Upper lobe of left lung (tissue), 4 donors: ENCODE measurements around the gene UXT.

Experiments used
- POLR2A ChIP-seq, 4 donors: fragments of 450-650 bp; IDR thresholded peaks; one replicate each; pipeline ENCODE4 v1.5.1; 2016 to 2017; ENCODE audit warnings: antibody characterized with exemption in 4 of 4, mild to moderate bottlenecking in 2 of 4
- TF ChIP-seq, protein P1 (sequence below), 6 experiments: fragments of 450-650 bp in 4 of 6; fragments of 200-600 bp in 2 of 6; sonication (generic) in 2 of 6; IDR thresholded peaks; one replicate each; pipeline ENCODE4 v1.5.1; 2016 to 2019; ENCODE audit warnings: antibody characterized with exemption in 6 of 6

DNA sequence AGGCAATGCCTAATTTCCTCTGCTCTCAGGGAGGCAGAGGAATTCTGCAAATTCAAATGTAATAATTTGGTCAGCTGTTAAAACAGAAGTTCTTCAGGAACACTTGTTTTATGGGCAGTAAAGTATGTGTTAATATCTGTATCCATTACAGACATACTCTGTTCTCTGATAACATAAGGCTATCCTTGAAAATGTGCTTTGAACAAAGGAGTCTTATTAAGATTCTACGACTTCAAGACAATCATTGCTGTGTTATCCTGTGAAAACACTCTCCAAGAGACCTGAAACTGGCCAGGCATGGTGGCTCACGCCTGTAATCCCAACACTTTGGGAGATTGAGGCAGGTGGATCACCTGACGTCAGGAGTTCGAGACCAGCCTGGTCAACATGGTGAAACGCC, 27.3 kb downstream of the UXT start:
- TF ChIP-seq POLR2A (IDR thresholded peaks at IDR 0.05), result no peak
- TF ChIP-seq, protein P1, sequence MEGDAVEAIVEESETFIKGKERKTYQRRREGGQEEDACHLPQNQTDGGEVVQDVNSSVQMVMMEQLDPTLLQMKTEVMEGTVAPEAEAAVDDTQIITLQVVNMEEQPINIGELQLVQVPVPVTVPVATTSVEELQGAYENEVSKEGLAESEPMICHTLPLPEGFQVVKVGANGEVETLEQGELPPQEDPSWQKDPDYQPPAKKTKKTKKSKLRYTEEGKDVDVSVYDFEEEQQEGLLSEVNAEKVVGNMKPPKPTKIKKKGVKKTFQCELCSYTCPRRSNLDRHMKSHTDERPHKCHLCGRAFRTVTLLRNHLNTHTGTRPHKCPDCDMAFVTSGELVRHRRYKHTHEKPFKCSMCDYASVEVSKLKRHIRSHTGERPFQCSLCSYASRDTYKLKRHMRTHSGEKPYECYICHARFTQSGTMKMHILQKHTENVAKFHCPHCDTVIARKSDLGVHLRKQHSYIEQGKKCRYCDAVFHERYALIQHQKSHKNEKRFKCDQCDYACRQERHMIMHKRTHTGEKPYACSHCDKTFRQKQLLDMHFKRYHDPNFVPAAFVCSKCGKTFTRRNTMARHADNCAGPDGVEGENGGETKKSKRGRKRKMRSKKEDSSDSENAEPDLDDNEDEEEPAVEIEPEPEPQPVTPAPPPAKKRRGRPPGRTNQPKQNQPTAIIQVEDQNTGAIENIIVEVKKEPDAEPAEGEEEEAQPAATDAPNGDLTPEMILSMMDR (IDR thresholded peaks at IDR 0.05), result no peak
